Astrocyte of the cerebellum (primary cell): ENCODE results near the gene TMEM101.

Source experiments
- DNase-seq: peaks from one replicate; pipeline ENCODE4 v3.0.0-alpha.2; 2011; ENCODE audit warnings: low read depth
- H3K4me3 ChIP-seq: 2 replicates; pipeline ENCODE4 v1.5.1; 2011; ENCODE audit warnings: mild to moderate bottlenecking, low read depth, low read length, moderate library complexity
- CTCF ChIP-seq: IDR thresholded peaks from 2 replicates; pipeline ENCODE4 v1.5.1; 2012; ENCODE audit warnings: low read length, low read depth, moderate library complexity, mild to moderate bottlenecking; ENCODE audit errors: missing control alignments
- in situ Hi-C: cut with HindIII; loops from 2 replicates; pipeline ENCODE4 v1.10.0; 2017; ENCODE audit warnings: low sequenced_read_pairs

TMEM101 gene

GRCh38 chr17:43983515-43984411, 31.0 kb downstream of the TMEM101 start:
- in situ Hi-C loops, result no loop called here
- H3K4me3 ChIP-seq, result peak overlapping the region; percentile 30
- no peak for DNase-seq
- peak; percentile 28 for TF ChIP-seq CTCF

- H3K4me3 ChIP-seq, result no peak overlapping the region
- no peak for TF ChIP-seq CTCF
These were observed 31.6 kb downstream of the TMEM101 start for GRCh38 chr17:43983196-43983514.

GRCh38 chr17:43982171-43982570, 32.6 kb downstream of the TMEM101 start:
- H3K4me3 ChIP-seq, result no peak overlapping the region
- TF ChIP-seq CTCF, result no peak
- no peak for DNase-seq
- in situ Hi-C loops, result no loop called here

More at GRCh38 chr17:43983196-43983514, 31.6 kb downstream of the TMEM101 start:
- no peak for DNase-seq
- in situ Hi-C loops, result no loop called here

- no peak for DNase-seq
- in situ Hi-C loops, result no loop called here
- no peak overlapping the region for H3K4me3 ChIP-seq
- TF ChIP-seq CTCF, result no peak
These were observed 35.1 kb downstream of the TMEM101 start for GRCh38 chr17:43979671-43980070.

GRCh38 chr17:43979011-43979410, 35.8 kb downstream of the TMEM101 start:
- TF ChIP-seq CTCF, result no peak
- in situ Hi-C loops, result no loop called here
- H3K4me3 ChIP-seq, result no peak overlapping the region
- no peak for DNase-seq

GRCh38 chr17:43978078-43978477, 36.7 kb downstream of the TMEM101 start:
- no peak for TF ChIP-seq CTCF
- DNase-seq, result no peak
- in situ Hi-C loops, result no loop called here
- H3K4me3 ChIP-seq, result no peak overlapping the region
